Measurements from ENCODE around the gene MALT1. TPM values are rescaled to one million over a fixed set of nuclear protein-coding genes. Genes with fewer than 3 reads are reported as not detected.

Gene MALT1
- total RNA-seq, 2 experiments from 2014 or later, result 82.3 to 84.5 TPM

DNA sequence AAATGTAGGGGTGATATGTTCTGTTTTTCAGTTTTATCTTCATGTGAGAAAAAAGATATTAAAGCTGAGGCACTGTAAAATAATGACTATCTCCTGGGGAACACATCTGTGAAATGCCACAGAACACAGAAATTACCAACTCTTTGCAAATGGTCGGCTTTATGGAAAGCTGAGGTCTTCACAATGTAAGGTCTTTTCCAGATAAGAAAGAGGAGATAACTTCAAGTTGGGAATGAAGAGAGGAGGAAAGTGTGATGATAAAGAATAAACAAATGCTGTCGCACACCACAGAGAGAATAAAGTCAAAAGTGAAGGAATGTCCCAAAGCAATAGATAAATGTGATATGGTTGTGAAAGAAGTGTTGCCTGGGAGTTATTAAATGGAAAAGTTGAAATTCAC, 41.2 kb upstream of the MALT1 start:
- H3K4me1 Mint-ChIP-seq (ENCODE audit: low read depth), result peaks cover 41% of the 10 kb centered on the region
- H3K36me3 Mint-ChIP-seq (ENCODE audit: low read depth), result no peaks in the 10 kb centered on the region
- CTCF ChIA-PET, result interaction anchor here (0.9 kb wide), 1 partner anchor 134 kb away, joined by 3 read pairs; no protein-coding TSS in a partner anchor
- H3K27me3 Mint-ChIP-seq, result no peaks in the 10 kb centered on the region
- TF ChIP-seq, protein P1, sequence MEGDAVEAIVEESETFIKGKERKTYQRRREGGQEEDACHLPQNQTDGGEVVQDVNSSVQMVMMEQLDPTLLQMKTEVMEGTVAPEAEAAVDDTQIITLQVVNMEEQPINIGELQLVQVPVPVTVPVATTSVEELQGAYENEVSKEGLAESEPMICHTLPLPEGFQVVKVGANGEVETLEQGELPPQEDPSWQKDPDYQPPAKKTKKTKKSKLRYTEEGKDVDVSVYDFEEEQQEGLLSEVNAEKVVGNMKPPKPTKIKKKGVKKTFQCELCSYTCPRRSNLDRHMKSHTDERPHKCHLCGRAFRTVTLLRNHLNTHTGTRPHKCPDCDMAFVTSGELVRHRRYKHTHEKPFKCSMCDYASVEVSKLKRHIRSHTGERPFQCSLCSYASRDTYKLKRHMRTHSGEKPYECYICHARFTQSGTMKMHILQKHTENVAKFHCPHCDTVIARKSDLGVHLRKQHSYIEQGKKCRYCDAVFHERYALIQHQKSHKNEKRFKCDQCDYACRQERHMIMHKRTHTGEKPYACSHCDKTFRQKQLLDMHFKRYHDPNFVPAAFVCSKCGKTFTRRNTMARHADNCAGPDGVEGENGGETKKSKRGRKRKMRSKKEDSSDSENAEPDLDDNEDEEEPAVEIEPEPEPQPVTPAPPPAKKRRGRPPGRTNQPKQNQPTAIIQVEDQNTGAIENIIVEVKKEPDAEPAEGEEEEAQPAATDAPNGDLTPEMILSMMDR (IDR thresholded peaks at IDR 0.05), result no peak
- no peak for DNase-seq
- no peak for ATAC-seq (ENCODE audit: poor library complexity)
- Histone ChIP-seq H3K4me3 (ENCODE audit: low read length) (no peak overlapping the region), H3K9me3 (ENCODE audit: control insufficient read depth in 1 of 2, insufficient read depth in 1 of 2, low read length in 2 of 2) (no peaks in the 10 kb centered on the region), H3K4me1 (ENCODE audit: insufficient read depth, low read length) (peaks cover 12% of the 10 kb centered on the region), H3K27me3 (ENCODE audit: control insufficient read depth in 1 of 2, insufficient read depth in 2 of 2, low read length in 2 of 2) (no peaks in the 10 kb centered on the region), H3K27ac (ENCODE audit: low read depth in 1 of 2, low read length in 2 of 2) (no peak overlapping the region), H3K36me3 (ENCODE audit: insufficient read depth, low read length) (no peaks in the 10 kb centered on the region)
- intact Hi-C loops (cut with DNase I, micrococcal nuclease), result loop anchor here in 1 of 2 experiments (5.0 kb wide), 1 partner anchor 53 kb away; no protein-coding TSS in a partner anchor
- no peaks in the 10 kb centered on the region for H3K9me3 Mint-ChIP-seq
- POLR2A ChIA-PET, result interaction anchor here (0.7 to 0.9 kb wide), 2 partner anchors 17 to 58 kb away, joined by 3 read pairs; no protein-coding TSS in a partner anchor
- no peak overlapping the region for H3K4me3 Mint-ChIP-seq
- H3K27ac Mint-ChIP-seq, result peak overlapping the region; percentile 91

DNA sequence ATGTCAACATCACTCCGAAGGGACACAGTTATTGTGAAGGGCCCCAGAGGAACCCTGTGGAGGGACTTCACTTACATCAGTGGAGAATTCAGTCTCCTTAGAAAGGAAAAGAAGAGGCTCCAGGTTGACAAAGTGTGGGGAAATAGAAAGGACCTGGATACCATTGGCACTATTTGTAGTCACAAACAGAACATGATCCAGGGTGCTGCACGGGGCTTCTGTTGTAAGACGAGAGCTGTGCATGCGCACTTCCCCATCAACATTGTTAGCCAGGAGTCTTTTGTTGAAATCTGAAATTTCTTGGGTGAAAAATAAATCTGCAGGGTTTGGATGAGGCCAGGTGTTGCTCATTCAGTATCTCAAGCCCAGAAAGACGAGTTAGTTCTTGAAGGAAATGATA, 40.0 kb upstream of the MALT1 start:
- ChIA-PET CTCF (no interaction called here), POLR2A (no interaction called here)
- TF ChIP-seq, protein P1 (IDR thresholded peaks at IDR 0.05), result no peak
- Mint-ChIP-seq H3K27ac (no peak overlapping the region), H3K9me3 (no peaks in the 10 kb centered on the region), H3K4me1 (ENCODE audit: low read depth) (peaks cover 48% of the 10 kb centered on the region), H3K4me3 (no peak overlapping the region), H3K36me3 (ENCODE audit: low read depth) (no peaks in the 10 kb centered on the region), H3K27me3 (no peaks in the 10 kb centered on the region)
- Histone ChIP-seq H3K27ac (ENCODE audit: low read depth in 1 of 2, low read length in 2 of 2) (no peak overlapping the region), H3K27me3 (ENCODE audit: control insufficient read depth in 1 of 2, insufficient read depth in 2 of 2, low read length in 2 of 2) (no peaks in the 10 kb centered on the region), H3K4me3 (ENCODE audit: low read length) (no peak overlapping the region), H3K4me1 (ENCODE audit: insufficient read depth, low read length) (peaks cover 10% of the 10 kb centered on the region), H3K36me3 (ENCODE audit: insufficient read depth, low read length) (no peaks in the 10 kb centered on the region), H3K9me3 (ENCODE audit: control insufficient read depth in 1 of 2, insufficient read depth in 1 of 2, low read length in 2 of 2) (no peaks in the 10 kb centered on the region)
- intact Hi-C loops (cut with DNase I, micrococcal nuclease), result loop anchor here in 1 of 2 experiments (5.0 kb wide), 1 partner anchor 54 kb away; no protein-coding TSS in a partner anchor
- DNase-seq (no peak), ATAC-seq (ENCODE audit: poor library complexity) (no peak)

DNA sequence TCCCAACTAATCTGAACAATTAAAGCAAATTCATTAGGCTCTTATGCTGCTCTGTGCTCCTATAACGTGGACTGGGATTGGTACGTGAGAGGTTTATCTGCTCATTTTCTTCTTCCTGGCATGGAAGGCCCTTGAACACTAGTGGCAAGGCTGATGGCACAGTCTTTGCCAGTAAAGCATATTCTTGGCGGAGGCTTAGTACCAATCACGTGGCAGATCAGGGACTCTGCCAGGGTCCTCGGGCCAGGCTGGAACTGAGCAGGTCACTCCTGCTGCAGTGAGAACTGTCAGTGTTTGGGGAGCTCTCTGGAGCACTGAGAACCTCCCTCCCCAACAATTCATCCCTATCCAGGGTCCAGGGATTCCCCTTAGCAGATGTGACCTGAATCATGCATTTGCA, 38.7 kb upstream of the MALT1 start:
- Histone ChIP-seq H3K4me3 (ENCODE audit: low read length) (no peak overlapping the region), H3K36me3 (ENCODE audit: insufficient read depth, low read length) (no peaks in the 10 kb centered on the region), H3K27ac (ENCODE audit: low read depth in 1 of 2, low read length in 2 of 2) (no peak overlapping the region), H3K4me1 (ENCODE audit: insufficient read depth, low read length) (peaks cover 10% of the 10 kb centered on the region), H3K27me3 (ENCODE audit: control insufficient read depth in 1 of 2, insufficient read depth in 2 of 2, low read length in 2 of 2) (no peaks in the 10 kb centered on the region), H3K9me3 (ENCODE audit: control insufficient read depth in 1 of 2, insufficient read depth in 1 of 2, low read length in 2 of 2) (no peaks in the 10 kb centered on the region)
- Mint-ChIP-seq H3K9me3 (no peaks in the 10 kb centered on the region), H3K4me1 (ENCODE audit: low read depth) (peaks cover 47% of the 10 kb centered on the region), H3K36me3 (ENCODE audit: low read depth) (no peaks in the 10 kb centered on the region), H3K4me3 (no peak overlapping the region), H3K27me3 (no peaks in the 10 kb centered on the region), H3K27ac (no peak overlapping the region)
- intact Hi-C loops (cut with DNase I, micrococcal nuclease), result loop anchor here in 1 of 2 experiments (5.0 kb wide), 1 partner anchor 55 kb away; no protein-coding TSS in a partner anchor
- CTCF ChIA-PET, result no interaction called here
- TF ChIP-seq, protein P1 (IDR thresholded peaks at IDR 0.05), result no peak
- POLR2A ChIA-PET, result no interaction called here
- no peak for DNase-seq
- ATAC-seq (ENCODE audit: poor library complexity), result no peak

Data from CD4-positive, alpha-beta T cell (primary cell).